ENCODE measurements around the gene IMMP2L. TPM values are rescaled to one million over a fixed set of nuclear protein-coding genes. Genes with fewer than 3 reads are reported as not detected.

Gene IMMP2L
- total RNA-seq, 1 donor from 2014 or later = 21.5 TPM

GRCh38 chr7:111242141-111242755 lies 320.0 kb downstream of the IMMP2L start:
- H3K9me3 ChIP-seq (ENCODE audit: low read depth) = no peaks in the 10 kb centered on the region
- no peak overlapping the region for H3K4me3 Mint-ChIP-seq
- H3K27me3 Mint-ChIP-seq (ENCODE audit: insufficient read depth, low read depth) = no peaks in the 10 kb centered on the region
- H3K4me1 Mint-ChIP-seq = peaks cover 7% of the 10 kb centered on the region
- H3K79me2 ChIP-seq (ENCODE audit: low read depth) = no peaks in the 10 kb centered on the region
- H3F3A ChIP-seq (ENCODE audit: low read depth) = no peaks in the 10 kb centered on the region
- H3K36me3 ChIP-seq = no peaks in the 10 kb centered on the region
- H3K4me3 ChIP-seq = no peak overlapping the region
- H4K20me1 ChIP-seq (ENCODE audit: low read depth) = no peaks in the 10 kb centered on the region
- no peak overlapping the region for H2AFZ ChIP-seq (replicated peaks)
- H3K27me3 ChIP-seq = no peaks in the 10 kb centered on the region
- no peak overlapping the region for H3K27ac Mint-ChIP-seq
- H3K9ac ChIP-seq = no peak overlapping the region
- peak overlapping the region; percentile 37 for H3K27ac ChIP-seq
- H3K9me3 Mint-ChIP-seq = no peaks in the 10 kb centered on the region
- DNase-seq (ENCODE audit: low spot score) = peak; percentile 2
- peaks cover 11% of the 10 kb centered on the region for H3K4me1 ChIP-seq
- H3K4me2 ChIP-seq = peak overlapping the region; percentile 38
- TF ChIP-seq EZH2 (IDR thresholded peaks at IDR 0.05) (no peak), EZH2phosphoT487 (IDR thresholded peaks at IDR 0.05) (no peak)
- TF ChIP-seq, protein P1, sequence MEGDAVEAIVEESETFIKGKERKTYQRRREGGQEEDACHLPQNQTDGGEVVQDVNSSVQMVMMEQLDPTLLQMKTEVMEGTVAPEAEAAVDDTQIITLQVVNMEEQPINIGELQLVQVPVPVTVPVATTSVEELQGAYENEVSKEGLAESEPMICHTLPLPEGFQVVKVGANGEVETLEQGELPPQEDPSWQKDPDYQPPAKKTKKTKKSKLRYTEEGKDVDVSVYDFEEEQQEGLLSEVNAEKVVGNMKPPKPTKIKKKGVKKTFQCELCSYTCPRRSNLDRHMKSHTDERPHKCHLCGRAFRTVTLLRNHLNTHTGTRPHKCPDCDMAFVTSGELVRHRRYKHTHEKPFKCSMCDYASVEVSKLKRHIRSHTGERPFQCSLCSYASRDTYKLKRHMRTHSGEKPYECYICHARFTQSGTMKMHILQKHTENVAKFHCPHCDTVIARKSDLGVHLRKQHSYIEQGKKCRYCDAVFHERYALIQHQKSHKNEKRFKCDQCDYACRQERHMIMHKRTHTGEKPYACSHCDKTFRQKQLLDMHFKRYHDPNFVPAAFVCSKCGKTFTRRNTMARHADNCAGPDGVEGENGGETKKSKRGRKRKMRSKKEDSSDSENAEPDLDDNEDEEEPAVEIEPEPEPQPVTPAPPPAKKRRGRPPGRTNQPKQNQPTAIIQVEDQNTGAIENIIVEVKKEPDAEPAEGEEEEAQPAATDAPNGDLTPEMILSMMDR (IDR thresholded peaks at IDR 0.05) = no peak
- H3K36me3 Mint-ChIP-seq = no peaks in the 10 kb centered on the region

DNA sequence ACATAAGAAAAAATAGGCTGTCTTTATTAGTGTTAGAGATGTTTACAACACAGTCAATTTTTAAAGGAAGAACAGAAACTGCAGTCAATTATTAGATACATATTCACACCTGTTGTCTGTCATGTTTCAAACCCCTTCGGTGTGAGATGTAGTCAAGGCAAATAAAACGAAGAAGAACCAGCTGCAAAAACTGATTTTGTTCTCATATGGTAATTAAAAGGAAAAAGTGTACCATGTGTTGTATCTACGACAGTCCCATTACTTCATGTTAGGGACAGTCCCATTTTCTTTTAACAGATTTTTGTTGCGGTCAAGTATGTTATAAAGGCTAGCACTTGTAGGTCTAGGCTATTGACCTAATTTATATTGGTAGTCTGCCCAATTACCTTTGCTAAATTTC lies 321.9 kb downstream of the IMMP2L start:
- no peak overlapping the region for H3K4me3 ChIP-seq
- no peaks in the 10 kb centered on the region for H3K36me3 ChIP-seq
- no peaks in the 10 kb centered on the region for H4K20me1 ChIP-seq (ENCODE audit: low read depth)
- no peaks in the 10 kb centered on the region for H3K9me3 Mint-ChIP-seq
- H3K27ac Mint-ChIP-seq = no peak overlapping the region
- H3K36me3 Mint-ChIP-seq = no peaks in the 10 kb centered on the region
- no peak overlapping the region for H3K27ac ChIP-seq
- no peaks in the 10 kb centered on the region for H3K27me3 ChIP-seq
- TF ChIP-seq, protein P1 (IDR thresholded peaks at IDR 0.05) = no peak
- TF ChIP-seq EZH2 (IDR thresholded peaks at IDR 0.05) (no peak), EZH2phosphoT487 (IDR thresholded peaks at IDR 0.05) (no peak)
- H3K79me2 ChIP-seq (ENCODE audit: low read depth) = no peaks in the 10 kb centered on the region
- H3K4me1 ChIP-seq = peaks cover 11% of the 10 kb centered on the region
- H3K9me3 ChIP-seq (ENCODE audit: low read depth) = no peaks in the 10 kb centered on the region
- no peak for DNase-seq (ENCODE audit: low spot score)
- no peak overlapping the region for H3K4me2 ChIP-seq
- no peaks in the 10 kb centered on the region for H3F3A ChIP-seq (ENCODE audit: low read depth)
- no peak overlapping the region for H3K4me3 Mint-ChIP-seq
- H3K4me1 Mint-ChIP-seq = peaks cover 7% of the 10 kb centered on the region
- no peaks in the 10 kb centered on the region for H3K27me3 Mint-ChIP-seq (ENCODE audit: insufficient read depth, low read depth)
- H3K9ac ChIP-seq = no peak overlapping the region
- H2AFZ ChIP-seq (replicated peaks) = no peak overlapping the region

GRCh38 chr7:111239437-111239836 lies 322.9 kb downstream of the IMMP2L start:
- Histone ChIP-seq H2AFZ (replicated peaks) (no peak overlapping the region), H3K36me3 (no peaks in the 10 kb centered on the region), H3F3A (ENCODE audit: low read depth) (no peaks in the 10 kb centered on the region), H3K79me2 (ENCODE audit: low read depth) (no peaks in the 10 kb centered on the region), H3K4me2 (no peak overlapping the region), H3K4me1 (peaks cover 11% of the 10 kb centered on the region), H3K9me3 (ENCODE audit: low read depth) (no peaks in the 10 kb centered on the region), H4K20me1 (ENCODE audit: low read depth) (no peaks in the 10 kb centered on the region), H3K9ac (no peak overlapping the region), H3K27ac (no peak overlapping the region), H3K4me3 (no peak overlapping the region), H3K27me3 (no peaks in the 10 kb centered on the region)
- TF ChIP-seq, protein P1 (IDR thresholded peaks at IDR 0.05) = no peak
- TF ChIP-seq EZH2 (IDR thresholded peaks at IDR 0.05) (no peak), EZH2phosphoT487 (IDR thresholded peaks at IDR 0.05) (no peak)
- Mint-ChIP-seq H3K4me1 (peaks cover 7% of the 10 kb centered on the region), H3K4me3 (no peak overlapping the region), H3K27ac (no peak overlapping the region), H3K27me3 (ENCODE audit: insufficient read depth, low read depth) (no peaks in the 10 kb centered on the region), H3K9me3 (no peaks in the 10 kb centered on the region), H3K36me3 (no peaks in the 10 kb centered on the region)
- no peak for DNase-seq (ENCODE audit: low spot score)
